Measurements from ENCODE around the gene NPIPB13. TPM values are rescaled to one million over a fixed set of nuclear protein-coding genes. Genes with fewer than 3 reads are reported as not detected.
"Not testable (repeated sequence)": the region's sequence is repeated elsewhere in the genome, so short reads cannot be mapped to it uniquely, and the experiment has no call there.

The NPIPB13 gene
- total RNA-seq (2014; rRNA removed; shearing (Covaris generic)) (2.9 and 10.2 TPM in 2 replicates), total RNA-seq (2022) (50.5 and 51.4 TPM in 2 replicates), Bru-seq, nascent RNA (percentile 54 among the genes with signal in this experiment), BruChase-seq, experiment 1, labeled RNA remaining after a 6-hour chase (percentile 70 among the genes with signal in this experiment), BruChase-seq, experiment 2, labeled RNA remaining after a 2-hour chase (percentile 67 among the genes with signal in this experiment)
- long read RNA-seq, partial matches to known transcripts = 0 of 2 reads
- long read RNA-seq, other reads (novel, unspliced or antisense) = 2 of 2 reads

DNA sequence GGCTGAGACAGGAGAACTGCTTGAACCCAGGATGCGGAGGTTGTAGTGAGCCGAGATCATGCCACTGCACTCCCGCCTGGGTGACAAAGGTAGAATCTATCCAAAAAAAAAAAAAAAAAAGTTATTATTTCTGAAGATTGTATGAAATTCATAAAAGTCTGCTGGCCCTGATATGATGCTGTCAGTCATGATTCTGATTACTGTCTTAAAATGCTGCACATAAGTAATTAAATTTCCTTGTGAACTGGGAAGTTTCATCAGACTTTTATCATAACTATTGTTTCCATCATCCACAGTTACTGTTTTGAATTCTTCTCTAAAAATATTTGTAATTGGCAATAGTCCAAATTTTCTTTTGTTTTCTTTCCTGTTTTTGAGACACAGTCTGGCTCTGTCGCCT is at the start of gene NPIPB13:
TSS of gene NPIPB13 (minus strand) at position 101 of the 400 bp plus-strand sequence. CDS start 2,906 bp downstream, outside the sequence.
- POLR2A ChIA-PET; BruUV-seq (replicated peaks): not testable (repeated sequence)

DNA sequence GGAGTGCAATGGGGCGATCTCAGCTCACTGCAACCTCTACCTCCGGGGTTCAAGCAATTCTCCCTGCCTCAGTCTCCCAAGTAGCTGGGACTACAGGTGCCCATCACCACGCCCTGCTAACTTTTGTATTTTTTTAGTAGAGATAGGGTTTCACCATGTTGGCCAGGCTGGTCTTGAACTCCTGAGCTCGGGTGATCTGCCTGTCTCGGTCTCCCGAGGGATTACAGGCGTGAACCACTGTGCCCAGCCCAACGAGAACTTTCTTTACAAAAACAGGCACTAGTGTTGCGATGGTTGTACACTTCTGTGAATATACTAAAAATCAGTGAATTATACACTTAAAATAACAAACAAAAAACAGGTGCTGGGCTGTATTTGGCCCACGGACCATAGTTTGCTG is 34.1 kb upstream of the NPIPB13 start:
- H3K36me3 ChIP-seq (ENCODE audit: insufficient read depth, low read length); intact Hi-C loops (cut with micrococcal nuclease; ENCODE audit: unreplicated experiment); H3K27ac ChIP-seq (ENCODE audit: low read depth, low read length, poor library complexity, severe bottlenecking); CTCF ChIA-PET (ENCODE audit: unreplicated experiment); H3K4me1 ChIP-seq (ENCODE audit: insufficient read depth, low read length, poor library complexity, severe bottlenecking); BruUV-seq (replicated peaks); H3K9me2 ChIP-seq (ENCODE audit: insufficient read depth, low read length); H3K4me3 ChIP-seq (ENCODE audit: low read depth, low read length, poor library complexity, severe bottlenecking); H3K4me2 ChIP-seq (ENCODE audit: low read length); H3K9me3 ChIP-seq (ENCODE audit: low read length); POLR2A ChIA-PET; H4K20me1 ChIP-seq (ENCODE audit: insufficient read depth, low read length); H3K79me2 ChIP-seq (ENCODE audit: insufficient read depth, low read depth, low read length); DNase-seq (ENCODE audit: low spot score); H2AFZ ChIP-seq (ENCODE audit: low read length): not testable (repeated sequence)

More for the DNA sequence above, at the start of gene NPIPB13:
- H3K27ac ChIP-seq (ENCODE audit: low read depth, low read length, poor library complexity, severe bottlenecking); H4K20me1 ChIP-seq (ENCODE audit: insufficient read depth, low read length); DNase-seq (ENCODE audit: low spot score); H3K4me3 ChIP-seq (ENCODE audit: low read depth, low read length, poor library complexity, severe bottlenecking); CTCF ChIA-PET (ENCODE audit: unreplicated experiment); H3K4me1 ChIP-seq (ENCODE audit: insufficient read depth, low read length, poor library complexity, severe bottlenecking); H3K9me3 ChIP-seq (ENCODE audit: low read length); H3K9me2 ChIP-seq (ENCODE audit: insufficient read depth, low read length); H3K4me2 ChIP-seq (ENCODE audit: low read length); H3K36me3 ChIP-seq (ENCODE audit: insufficient read depth, low read length); H3K79me2 ChIP-seq (ENCODE audit: insufficient read depth, low read depth, low read length); H2AFZ ChIP-seq (ENCODE audit: low read length); intact Hi-C loops (cut with micrococcal nuclease; ENCODE audit: unreplicated experiment): not testable (repeated sequence)

DNA sequence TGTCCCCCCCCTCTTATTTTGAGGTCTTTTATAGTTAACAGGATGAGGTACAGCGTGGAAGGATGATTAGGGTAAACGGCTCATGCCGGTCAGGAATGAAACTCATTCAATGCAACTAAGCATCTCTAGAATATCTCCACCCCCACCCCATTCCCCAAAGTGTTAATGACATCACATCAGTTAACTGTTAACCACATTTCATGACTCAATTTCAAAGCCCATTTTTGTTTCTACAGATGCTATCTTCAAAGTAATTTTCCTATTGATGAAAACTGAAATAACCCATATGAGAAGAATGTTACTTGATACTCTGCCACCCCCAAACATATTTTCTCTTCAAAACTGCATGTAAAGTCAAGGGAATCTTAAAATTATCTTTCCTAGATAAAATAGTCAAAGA is 30.2 kb upstream of the NPIPB13 start:
- H2AFZ ChIP-seq (ENCODE audit: low read length); H3K9me3 ChIP-seq (ENCODE audit: low read length); H3K9me2 ChIP-seq (ENCODE audit: insufficient read depth, low read length); BruUV-seq (replicated peaks); CTCF ChIA-PET (ENCODE audit: unreplicated experiment); H3K4me3 ChIP-seq (ENCODE audit: low read depth, low read length, poor library complexity, severe bottlenecking); H3K36me3 ChIP-seq (ENCODE audit: insufficient read depth, low read length); DNase-seq (ENCODE audit: low spot score); H3K4me1 ChIP-seq (ENCODE audit: insufficient read depth, low read length, poor library complexity, severe bottlenecking); POLR2A ChIA-PET; H3K4me2 ChIP-seq (ENCODE audit: low read length); H3K27ac ChIP-seq (ENCODE audit: low read depth, low read length, poor library complexity, severe bottlenecking); H4K20me1 ChIP-seq (ENCODE audit: insufficient read depth, low read length); intact Hi-C loops (cut with micrococcal nuclease; ENCODE audit: unreplicated experiment); H3K79me2 ChIP-seq (ENCODE audit: insufficient read depth, low read depth, low read length): not testable (repeated sequence)

DNA sequence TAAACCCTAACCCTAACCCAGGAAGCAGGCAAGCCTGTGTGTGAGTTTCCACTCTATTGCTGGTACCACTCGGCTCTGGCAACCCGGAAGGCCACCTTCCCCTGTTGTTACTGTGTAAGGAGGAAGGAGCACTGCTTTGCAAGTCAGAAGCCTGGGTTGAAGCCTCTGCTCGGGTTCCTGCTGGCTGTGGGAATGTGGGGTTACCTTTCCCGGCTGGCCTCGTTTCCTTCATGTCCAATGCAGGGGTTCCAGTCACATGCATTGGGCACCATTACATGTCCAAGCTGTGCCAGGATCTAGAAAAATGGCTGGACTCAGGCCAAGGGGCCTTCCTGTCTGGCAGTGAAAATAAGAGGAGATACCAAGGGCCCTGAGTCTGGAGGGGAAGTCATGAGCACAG is 31.2 kb downstream of the NPIPB13 start:
- BruUV-seq (replicated peaks); POLR2A ChIA-PET; H3K79me2 ChIP-seq (ENCODE audit: insufficient read depth, low read depth, low read length); H3K4me3 ChIP-seq (ENCODE audit: low read depth, low read length, poor library complexity, severe bottlenecking); H3K9me3 ChIP-seq (ENCODE audit: low read length); DNase-seq (ENCODE audit: low spot score); H3K4me2 ChIP-seq (ENCODE audit: low read length); H3K4me1 ChIP-seq (ENCODE audit: insufficient read depth, low read length, poor library complexity, severe bottlenecking); CTCF ChIA-PET (ENCODE audit: unreplicated experiment); H3K36me3 ChIP-seq (ENCODE audit: insufficient read depth, low read length); H2AFZ ChIP-seq (ENCODE audit: low read length); H3K9me2 ChIP-seq (ENCODE audit: insufficient read depth, low read length); H4K20me1 ChIP-seq (ENCODE audit: insufficient read depth, low read length); intact Hi-C loops (cut with micrococcal nuclease; ENCODE audit: unreplicated experiment); H3K27ac ChIP-seq (ENCODE audit: low read depth, low read length, poor library complexity, severe bottlenecking): not testable (repeated sequence)

DNA sequence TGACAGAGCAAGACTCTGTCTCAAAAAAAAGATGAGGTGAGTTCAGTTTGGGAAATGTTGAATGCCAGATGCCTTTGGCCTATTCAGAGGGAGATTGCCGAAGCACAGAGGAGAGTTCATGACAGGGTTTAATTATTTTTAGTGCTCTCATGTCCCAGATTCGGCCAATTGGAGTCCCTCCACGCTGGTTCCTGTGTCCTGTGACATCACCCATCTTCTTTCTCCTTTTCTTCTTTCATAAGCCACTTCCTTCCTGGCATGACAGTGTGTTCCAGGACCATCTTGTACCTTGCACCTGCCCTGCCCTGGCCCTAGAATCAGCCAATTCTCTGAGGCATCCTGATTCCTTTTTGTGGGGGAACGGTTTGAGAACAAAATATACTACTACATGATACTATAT is 36.9 kb downstream of the NPIPB13 start:
- H3K4me1 ChIP-seq (ENCODE audit: insufficient read depth, low read length, poor library complexity, severe bottlenecking); H3K9me2 ChIP-seq (ENCODE audit: insufficient read depth, low read length); intact Hi-C loops (cut with micrococcal nuclease; ENCODE audit: unreplicated experiment); H3K36me3 ChIP-seq (ENCODE audit: insufficient read depth, low read length); POLR2A ChIA-PET; H3K79me2 ChIP-seq (ENCODE audit: insufficient read depth, low read depth, low read length); H4K20me1 ChIP-seq (ENCODE audit: insufficient read depth, low read length); H3K4me2 ChIP-seq (ENCODE audit: low read length); DNase-seq (ENCODE audit: low spot score); CTCF ChIA-PET (ENCODE audit: unreplicated experiment); H3K27ac ChIP-seq (ENCODE audit: low read depth, low read length, poor library complexity, severe bottlenecking); H3K4me3 ChIP-seq (ENCODE audit: low read depth, low read length, poor library complexity, severe bottlenecking); H3K9me3 ChIP-seq (ENCODE audit: low read length); BruUV-seq (replicated peaks); H2AFZ ChIP-seq (ENCODE audit: low read length): not testable (repeated sequence)

DNA sequence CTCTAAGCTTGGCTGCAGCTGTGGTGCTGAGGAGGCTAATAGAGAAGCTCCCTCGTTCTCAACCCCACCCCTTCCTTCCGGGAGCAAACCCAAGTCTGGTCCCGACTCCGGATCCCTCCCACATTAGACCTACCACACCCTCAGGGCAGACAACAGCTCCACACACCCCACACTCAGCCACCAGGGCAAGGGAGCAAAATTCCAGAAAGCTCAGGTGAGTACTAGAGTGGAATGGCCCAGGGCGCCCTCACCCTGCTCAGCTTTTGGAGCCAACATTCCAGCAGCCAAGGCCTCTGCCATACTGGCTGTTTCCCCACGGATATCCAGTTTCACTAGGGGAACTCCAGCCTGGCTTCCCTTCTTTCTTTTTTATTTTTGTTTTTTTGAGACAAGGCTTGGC is 39.2 kb downstream of the NPIPB13 start:
- H3K79me2 ChIP-seq (ENCODE audit: insufficient read depth, low read depth, low read length); intact Hi-C loops (cut with micrococcal nuclease; ENCODE audit: unreplicated experiment); H2AFZ ChIP-seq (ENCODE audit: low read length); H4K20me1 ChIP-seq (ENCODE audit: insufficient read depth, low read length); H3K4me3 ChIP-seq (ENCODE audit: low read depth, low read length, poor library complexity, severe bottlenecking); BruUV-seq (replicated peaks); POLR2A ChIA-PET; H3K9me2 ChIP-seq (ENCODE audit: insufficient read depth, low read length); DNase-seq (ENCODE audit: low spot score); H3K27ac ChIP-seq (ENCODE audit: low read depth, low read length, poor library complexity, severe bottlenecking); H3K4me2 ChIP-seq (ENCODE audit: low read length); H3K9me3 ChIP-seq (ENCODE audit: low read length); H3K36me3 ChIP-seq (ENCODE audit: insufficient read depth, low read length); CTCF ChIA-PET (ENCODE audit: unreplicated experiment); H3K4me1 ChIP-seq (ENCODE audit: insufficient read depth, low read length, poor library complexity, severe bottlenecking): not testable (repeated sequence)
